ENCODE measurements around the gene POLR1G. TPM values are rescaled to one million over a fixed set of nuclear protein-coding genes. Genes with fewer than 3 reads are reported as not detected.
A peak's percentile ranks its signal among the peaks of the same experiment; 100 is the strongest.

POLR1G gene
- total and polyA plus RNA-seq, 9 of the 15 experiments (the other 6 are each of a cell fraction or from before 2014, with no cell fraction given) = 3.0 to 50.1 (median 27.4) TPM

- TF ChIP-seq SAFB2 (IDR thresholded peaks at IDR 0.05; ENCODE audit: borderline replicate concordance, low read depth, low read length, severe bottlenecking) = no peak
- no peak for TF ChIP-seq RBM39 (optimal IDR thresholded peaks at IDR 0.05; ENCODE audit: low read depth, low read length)
- no peak for TF ChIP-seq ZNF140 (CRISPR knock-in tag; IDR thresholded peaks at IDR 0.05)
- TF ChIP-seq, protein P1, sequence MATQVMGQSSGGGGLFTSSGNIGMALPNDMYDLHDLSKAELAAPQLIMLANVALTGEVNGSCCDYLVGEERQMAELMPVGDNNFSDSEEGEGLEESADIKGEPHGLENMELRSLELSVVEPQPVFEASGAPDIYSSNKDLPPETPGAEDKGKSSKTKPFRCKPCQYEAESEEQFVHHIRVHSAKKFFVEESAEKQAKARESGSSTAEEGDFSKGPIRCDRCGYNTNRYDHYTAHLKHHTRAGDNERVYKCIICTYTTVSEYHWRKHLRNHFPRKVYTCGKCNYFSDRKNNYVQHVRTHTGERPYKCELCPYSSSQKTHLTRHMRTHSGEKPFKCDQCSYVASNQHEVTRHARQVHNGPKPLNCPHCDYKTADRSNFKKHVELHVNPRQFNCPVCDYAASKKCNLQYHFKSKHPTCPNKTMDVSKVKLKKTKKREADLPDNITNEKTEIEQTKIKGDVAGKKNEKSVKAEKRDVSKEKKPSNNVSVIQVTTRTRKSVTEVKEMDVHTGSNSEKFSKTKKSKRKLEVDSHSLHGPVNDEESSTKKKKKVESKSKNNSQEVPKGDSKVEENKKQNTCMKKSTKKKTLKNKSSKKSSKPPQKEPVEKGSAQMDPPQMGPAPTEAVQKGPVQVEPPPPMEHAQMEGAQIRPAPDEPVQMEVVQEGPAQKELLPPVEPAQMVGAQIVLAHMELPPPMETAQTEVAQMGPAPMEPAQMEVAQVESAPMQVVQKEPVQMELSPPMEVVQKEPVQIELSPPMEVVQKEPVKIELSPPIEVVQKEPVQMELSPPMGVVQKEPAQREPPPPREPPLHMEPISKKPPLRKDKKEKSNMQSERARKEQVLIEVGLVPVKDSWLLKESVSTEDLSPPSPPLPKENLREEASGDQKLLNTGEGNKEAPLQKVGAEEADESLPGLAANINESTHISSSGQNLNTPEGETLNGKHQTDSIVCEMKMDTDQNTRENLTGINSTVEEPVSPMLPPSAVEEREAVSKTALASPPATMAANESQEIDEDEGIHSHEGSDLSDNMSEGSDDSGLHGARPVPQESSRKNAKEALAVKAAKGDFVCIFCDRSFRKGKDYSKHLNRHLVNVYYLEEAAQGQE (IDR thresholded peaks at IDR 0.05; ENCODE audit: borderline replicate concordance) = 0 out of 2 replicates have a peak, but pooled peaks have one; percentile 7
- TF ChIP-seq, protein P1 (CRISPR knock-in tag; IDR thresholded peaks at IDR 0.05; ENCODE audit: low read depth) = no peak; the same call in 1 of the 2 replicates
- TF ChIP-seq ASH1L (IDR thresholded peaks at IDR 0.05; ENCODE audit: borderline replicate concordance, low read depth, partially characterized antibody) = peak; percentile 21
- TF ChIP-seq, protein P2, sequence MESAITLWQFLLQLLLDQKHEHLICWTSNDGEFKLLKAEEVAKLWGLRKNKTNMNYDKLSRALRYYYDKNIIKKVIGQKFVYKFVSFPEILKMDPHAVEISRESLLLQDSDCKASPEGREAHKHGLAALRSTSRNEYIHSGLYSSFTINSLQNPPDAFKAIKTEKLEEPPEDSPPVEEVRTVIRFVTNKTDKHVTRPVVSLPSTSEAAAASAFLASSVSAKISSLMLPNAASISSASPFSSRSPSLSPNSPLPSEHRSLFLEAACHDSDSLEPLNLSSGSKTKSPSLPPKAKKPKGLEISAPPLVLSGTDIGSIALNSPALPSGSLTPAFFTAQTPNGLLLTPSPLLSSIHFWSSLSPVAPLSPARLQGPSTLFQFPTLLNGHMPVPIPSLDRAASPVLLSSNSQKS (CRISPR knock-in tag; IDR thresholded peaks at IDR 0.05) = no peak
- peak; percentile 50; the same call in 1 of the 2 replicates for TF ChIP-seq ZFX (CRISPR knock-in tag; IDR thresholded peaks at IDR 0.05)
- TF ChIP-seq NFE2L1 (tag; IDR thresholded peaks at IDR 0.05; ENCODE audit: borderline replicate concordance, low read depth) = no peak
- TF ChIP-seq TEAD4 (IDR thresholded peaks at IDR 0.05; ENCODE audit: low read length) = peak; percentile 6; the same call in 1 of the 2 replicates
- no peak for TF ChIP-seq TEAD4 (CRISPR knock-in tag; IDR thresholded peaks at IDR 0.05; ENCODE audit: borderline replicate concordance)
- TF ChIP-seq RBM14 (IDR thresholded peaks at IDR 0.05; ENCODE audit: borderline replicate concordance, insufficient read depth, low read depth, low read length) = no peak
- peak; percentile 99 for TF ChIP-seq ETV5 (CRISPR knock-in tag; IDR thresholded peaks at IDR 0.05; ENCODE audit: low read depth)
- peak in 1 of 2 experiments; percentile 70; a peak in 1 of 4 replicates for TF ChIP-seq ZNF639 (CRISPR knock-in tag; conservative IDR thresholded peaks at IDR 0.05 in 1 of 2, IDR thresholded peaks at IDR 0.05 in 1 of 2)
- TF ChIP-seq ILF3 (IDR thresholded peaks at IDR 0.05; ENCODE audit: borderline replicate concordance) = no peak; the same call in 1 of the 2 replicates
Observed at GRCh38 chr19:45424191-45425058, 18.0 kb downstream of the POLR1G start (continued).

Measured in K562 (cell line).